Ishikawa (cell line): ENCODE data around the gene RCOR3.

Experiments
- CEBPB ChIP-seq: IDR thresholded peaks from 2 replicates; pipeline ENCODE4 v1.6.1; 2012
- CREB1 ChIP-seq: IDR thresholded peaks from 2 replicates; pipeline ENCODE4 v1.6.1; 2012; ENCODE audit warnings: low read depth
- EGR1 ChIP-seq: IDR thresholded peaks from 2 replicates; pipeline ENCODE4 v1.6.1; 2012
- EP300 ChIP-seq: IDR thresholded peaks from 2 replicates; pipeline ENCODE4 v1.6.1; 2012; ENCODE audit warnings: borderline replicate concordance
- FOXM1 ChIP-seq: IDR thresholded peaks from 2 replicates; pipeline ENCODE4 v1.6.1; 2012; ENCODE audit warnings: low read depth, borderline replicate concordance
- NFIC ChIP-seq: IDR thresholded peaks from 2 replicates; pipeline ENCODE4 v1.6.1; 2012
- RAD21 ChIP-seq: IDR thresholded peaks from 2 replicates; pipeline ENCODE4 v1.6.1; 2012; ENCODE audit warnings: low read depth
- TAF1 ChIP-seq: IDR thresholded peaks from 2 replicates; pipeline ENCODE4 v1.6.1; 2012; ENCODE audit warnings: low read depth, mild to moderate bottlenecking
- TCF12 ChIP-seq: IDR thresholded peaks from 2 replicates; pipeline ENCODE4 v1.6.1; 2012; ENCODE audit warnings: low read depth
- TEAD4 ChIP-seq: IDR thresholded peaks from 2 replicates; pipeline ENCODE4 v1.6.1; 2012
- YY1 ChIP-seq: IDR thresholded peaks from 2 replicates; pipeline ENCODE4 v1.6.1; 2012; ENCODE audit warnings: low read depth
- ZBTB7A ChIP-seq: IDR thresholded peaks from 2 replicates; pipeline ENCODE4 v1.6.1; 2012; ENCODE audit warnings: low read depth
- TF ChIP-seq, protein P1 (sequence below): IDR thresholded peaks from 2 replicates; pipeline ENCODE4 v1.6.1; 2012
- TF ChIP-seq, protein P2 (sequence below): IDR thresholded peaks from 2 replicates; pipeline ENCODE4 v1.6.1; 2012
- TF ChIP-seq, protein P3 (sequence below): IDR thresholded peaks from 2 replicates; pipeline ENCODE4 v1.6.1; 2012; ENCODE audit warnings: low read depth, mild to moderate bottlenecking

RCOR3 gene

GRCh38 chr1:211349741-211350140 is 90.6 kb downstream of the RCOR3 start:
- no peak for TF ChIP-seq TCF12
- TF ChIP-seq EP300 = no peak
- TF ChIP-seq, protein P1, sequence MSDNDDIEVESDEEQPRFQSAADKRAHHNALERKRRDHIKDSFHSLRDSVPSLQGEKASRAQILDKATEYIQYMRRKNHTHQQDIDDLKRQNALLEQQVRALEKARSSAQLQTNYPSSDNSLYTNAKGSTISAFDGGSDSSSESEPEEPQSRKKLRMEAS = no peak
- no peak for TF ChIP-seq CEBPB
- TF ChIP-seq TAF1 = no peak
- TF ChIP-seq TEAD4 = no peak
- no peak for TF ChIP-seq FOXM1
- no peak for TF ChIP-seq ZBTB7A

DNA sequence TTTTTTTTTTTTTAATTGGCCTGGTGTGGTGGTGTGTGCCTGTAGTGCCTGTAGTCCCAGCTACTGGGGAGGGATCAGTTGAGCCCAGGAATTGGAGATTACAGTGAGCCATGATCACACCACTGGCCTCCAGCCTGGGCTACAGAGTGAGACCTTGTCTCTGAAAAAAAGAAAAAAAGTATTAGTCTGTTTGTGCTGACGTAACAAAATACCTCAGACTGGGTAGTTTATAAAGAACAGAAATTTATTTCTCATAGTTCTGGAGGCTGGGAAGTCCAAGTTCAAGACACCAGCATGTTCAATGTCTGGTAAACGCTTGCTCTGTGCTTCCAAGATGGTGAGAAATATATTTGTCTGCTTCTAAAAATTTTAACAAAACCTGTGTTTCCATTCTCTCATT is 93.3 kb downstream of the RCOR3 start:
- TF ChIP-seq FOXM1 = no peak
- no peak for TF ChIP-seq TCF12
- TF ChIP-seq, protein P2, sequence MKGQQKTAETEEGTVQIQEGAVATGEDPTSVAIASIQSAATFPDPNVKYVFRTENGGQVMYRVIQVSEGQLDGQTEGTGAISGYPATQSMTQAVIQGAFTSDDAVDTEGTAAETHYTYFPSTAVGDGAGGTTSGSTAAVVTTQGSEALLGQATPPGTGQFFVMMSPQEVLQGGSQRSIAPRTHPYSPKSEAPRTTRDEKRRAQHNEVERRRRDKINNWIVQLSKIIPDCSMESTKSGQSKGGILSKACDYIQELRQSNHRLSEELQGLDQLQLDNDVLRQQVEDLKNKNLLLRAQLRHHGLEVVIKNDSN = no peak
- TF ChIP-seq EP300 = no peak
- TF ChIP-seq TEAD4 = no peak
- TF ChIP-seq NFIC = no peak

DNA sequence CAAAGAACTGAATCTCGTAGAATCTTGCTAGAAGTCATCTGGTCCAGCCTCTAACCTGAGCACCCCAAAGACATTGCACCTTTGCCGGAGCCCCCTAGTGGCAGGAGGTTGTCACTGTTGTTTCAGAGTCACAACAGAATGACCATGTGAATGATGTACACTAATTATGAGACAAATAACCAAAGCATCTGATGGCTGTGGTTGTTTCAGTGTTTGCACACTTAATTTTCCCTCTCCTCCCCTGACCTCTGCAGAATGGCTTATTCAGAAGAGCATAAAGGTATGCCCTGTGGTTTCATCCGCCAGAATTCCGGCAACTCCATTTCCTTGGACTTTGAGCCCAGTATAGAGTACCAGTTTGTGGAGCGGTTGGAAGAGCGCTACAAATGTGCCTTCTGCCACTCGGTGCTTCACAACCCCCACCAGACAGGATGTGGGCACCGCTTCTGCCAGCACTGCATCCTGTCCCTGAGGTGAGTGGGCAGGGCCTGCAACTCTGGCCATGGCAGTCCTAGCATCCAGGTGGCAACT is 93.9 kb downstream of the RCOR3 start:
- TF ChIP-seq EP300 (no peak), TAF1 (no peak), RAD21 (peak; percentile 63)

GRCh38 chr1:211353562-211354212 is 94.5 kb downstream of the RCOR3 start:
- no peak for TF ChIP-seq TCF12
- TF ChIP-seq TAF1 = no peak
- TF ChIP-seq ZBTB7A = no peak
- TF ChIP-seq RAD21 = no peak
- TF ChIP-seq, protein P1 = no peak

DNA sequence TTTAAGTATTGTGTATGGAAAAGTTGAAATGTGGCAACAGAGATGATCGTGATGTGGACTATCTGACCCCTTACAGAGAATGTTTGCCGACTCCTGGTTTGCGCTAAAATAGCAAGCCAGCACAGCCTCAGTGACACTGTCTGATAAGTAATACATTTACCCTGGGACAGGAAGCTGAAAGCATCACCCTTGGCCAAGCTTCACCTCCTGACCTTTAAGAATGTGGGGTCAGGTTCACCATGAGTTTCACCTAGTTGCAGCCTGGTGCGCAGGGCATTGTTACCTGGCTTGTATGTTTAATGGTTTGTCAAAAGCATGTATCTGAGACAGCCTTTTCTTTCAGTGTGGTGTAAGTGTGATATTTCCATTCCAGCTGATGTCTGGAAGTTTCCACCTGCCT is 96.7 kb downstream of the RCOR3 start:
- TF ChIP-seq, protein P2 = no peak
- no peak for TF ChIP-seq CREB1
- TF ChIP-seq, protein P1 = no peak
- no peak for TF ChIP-seq RAD21
- TF ChIP-seq CEBPB = no peak
- TF ChIP-seq YY1 = no peak
- no peak for TF ChIP-seq ZBTB7A
- no peak for TF ChIP-seq NFIC
- TF ChIP-seq FOXM1 = no peak
- TF ChIP-seq, protein P3, sequence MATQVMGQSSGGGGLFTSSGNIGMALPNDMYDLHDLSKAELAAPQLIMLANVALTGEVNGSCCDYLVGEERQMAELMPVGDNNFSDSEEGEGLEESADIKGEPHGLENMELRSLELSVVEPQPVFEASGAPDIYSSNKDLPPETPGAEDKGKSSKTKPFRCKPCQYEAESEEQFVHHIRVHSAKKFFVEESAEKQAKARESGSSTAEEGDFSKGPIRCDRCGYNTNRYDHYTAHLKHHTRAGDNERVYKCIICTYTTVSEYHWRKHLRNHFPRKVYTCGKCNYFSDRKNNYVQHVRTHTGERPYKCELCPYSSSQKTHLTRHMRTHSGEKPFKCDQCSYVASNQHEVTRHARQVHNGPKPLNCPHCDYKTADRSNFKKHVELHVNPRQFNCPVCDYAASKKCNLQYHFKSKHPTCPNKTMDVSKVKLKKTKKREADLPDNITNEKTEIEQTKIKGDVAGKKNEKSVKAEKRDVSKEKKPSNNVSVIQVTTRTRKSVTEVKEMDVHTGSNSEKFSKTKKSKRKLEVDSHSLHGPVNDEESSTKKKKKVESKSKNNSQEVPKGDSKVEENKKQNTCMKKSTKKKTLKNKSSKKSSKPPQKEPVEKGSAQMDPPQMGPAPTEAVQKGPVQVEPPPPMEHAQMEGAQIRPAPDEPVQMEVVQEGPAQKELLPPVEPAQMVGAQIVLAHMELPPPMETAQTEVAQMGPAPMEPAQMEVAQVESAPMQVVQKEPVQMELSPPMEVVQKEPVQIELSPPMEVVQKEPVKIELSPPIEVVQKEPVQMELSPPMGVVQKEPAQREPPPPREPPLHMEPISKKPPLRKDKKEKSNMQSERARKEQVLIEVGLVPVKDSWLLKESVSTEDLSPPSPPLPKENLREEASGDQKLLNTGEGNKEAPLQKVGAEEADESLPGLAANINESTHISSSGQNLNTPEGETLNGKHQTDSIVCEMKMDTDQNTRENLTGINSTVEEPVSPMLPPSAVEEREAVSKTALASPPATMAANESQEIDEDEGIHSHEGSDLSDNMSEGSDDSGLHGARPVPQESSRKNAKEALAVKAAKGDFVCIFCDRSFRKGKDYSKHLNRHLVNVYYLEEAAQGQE = no peak

- TF ChIP-seq YY1 (no peak), TAF1 (no peak), CREB1 (no peak), ZBTB7A (no peak)
- TF ChIP-seq, protein P2 = no peak
These were observed 97.7 kb downstream of the RCOR3 start for GRCh38 chr1:211356723-211357407.

DNA sequence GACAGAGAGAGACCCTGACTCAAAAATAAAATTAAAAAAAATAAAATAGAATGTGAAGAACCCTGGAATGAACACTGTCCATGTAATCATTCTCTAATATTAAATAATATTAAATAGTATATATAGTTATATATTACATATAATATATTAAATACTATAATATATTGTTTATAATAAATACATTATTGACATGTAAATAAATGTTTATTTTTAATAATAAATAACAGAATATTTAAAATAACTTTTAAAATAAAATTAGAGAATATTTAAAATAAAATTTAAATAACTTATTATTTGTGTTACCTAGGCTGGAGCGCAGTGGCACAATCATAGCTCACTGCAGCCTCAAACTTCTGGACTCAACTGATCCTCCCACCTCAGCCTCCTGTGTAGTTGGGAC is 99.5 kb downstream of the RCOR3 start:
- TF ChIP-seq, protein P3 = no peak
- TF ChIP-seq FOXM1 (no peak), ZBTB7A (no peak), NFIC (no peak), RAD21 (no peak), YY1 (no peak), EGR1 (no peak), CEBPB (no peak), EP300 (no peak), TCF12 (no peak), TAF1 (no peak), CREB1 (no peak), TEAD4 (no peak)
- TF ChIP-seq, protein P2 = no peak
- TF ChIP-seq, protein P1 = no peak
